GM12878 (cell line): ENCODE results near the gene PDCD5. TPM values are rescaled to one million over a fixed set of nuclear protein-coding genes. Genes with fewer than 3 reads are reported as not detected.

Experiments used
- ATAC-seq: fragments of 200-7000 bp; cut with Tn5 transposase; 3 replicates; pipeline ENCODE4 v1.9.1; 2020; ENCODE audit warnings: mild to moderate bottlenecking, moderate library complexity
- BruUV-seq: library from RNA; stranded (reverse); fragments of 400-500 nt; replicated peaks from 2 replicates; lab custom pipeline; 2021; lab: Mats Ljungman, UMichigan
- CTCF ChIA-PET: fragments of 300-600 bp; sonication (Branson Sonifier 250); formaldehyde crosslinking; extraction: SDS; loops from one replicate; lab custom pipeline; 2021; ENCODE audit warnings: inconsistent platforms; lab: Yijun Ruan, JAX
- POLR2A ChIA-PET: fragments of 350-600 bp; formaldehyde crosslinking; extraction: SDS; loops from one replicate; lab custom pipeline; 2021; ENCODE audit warnings: inconsistent platforms; lab: Charles Lee
- RAD21 ChIA-PET: fragments of 300-600 bp; sonication (Branson Sonifier 250); formaldehyde crosslinking; loops from one replicate; lab custom pipeline; 2023; ENCODE audit warnings: antibody characterized with exemption; ENCODE audit not compliant: unreplicated experiment; lab: Charles Lee
- SMC1A ChIA-PET: fragments of 300-600 bp; sonication (Branson Sonifier 250); formaldehyde crosslinking; loops from one replicate; lab custom pipeline; 2023; ENCODE audit not compliant: unreplicated experiment, uncharacterized antibody; lab: Charles Lee
- DNase-seq: peaks from one replicate; pipeline ENCODE4 v3.0.0-alpha.2; 2011; ENCODE audit warnings: low read depth, low spot score
- FAIRE-seq: peaks from 3 replicates; lab custom pipeline; 2011; peaks lifted over from hg19 to GRCh38; lab: Jason Lieb, UNC
- H2AFZ ChIP-seq: 2 replicates; pipeline ENCODE4 v1.6.0; 2011; ENCODE audit warnings: low read depth, low read length, control low read depth; ENCODE audit not compliant: control insufficient read depth
- H3K27ac ChIP-seq: 2 replicates; pipeline ENCODE4 v1.5.1; 2011; ENCODE audit warnings: control low read depth; ENCODE audit not compliant: control insufficient read depth, insufficient read depth
- H3K27me3 ChIP-seq, 2 experiments: replicated peaks in 1 of 2; 2 replicates each; pipeline versions ENCODE4 v1.6.0 to v1.6.1; 2011; ENCODE audit warnings: low read length in 1 of 2; ENCODE audit not compliant: control insufficient read depth in 2 of 2, insufficient read depth in 2 of 2
- H3K36me3 ChIP-seq, 2 experiments: 2 replicates each; pipeline ENCODE4 v1.5.1; 2011; ENCODE audit warnings: low read length in 1 of 2; ENCODE audit not compliant: control insufficient read depth in 2 of 2, insufficient read depth in 2 of 2
- H3K4me1 ChIP-seq: 2 replicates; pipeline ENCODE4 v1.6.1; 2011; ENCODE audit warnings: mild to moderate bottlenecking, low read length, moderate library complexity, mixed read lengths; ENCODE audit not compliant: control insufficient read depth, insufficient read depth
- H3K4me2 ChIP-seq: 2 replicates; pipeline ENCODE4 v1.6.0; 2011; ENCODE audit warnings: control low read depth; ENCODE audit not compliant: control insufficient read depth, insufficient read depth
- H3K4me3 ChIP-seq: fragments of 200-600 bp; sonication (generic); 2 replicates; pipeline ENCODE4 v1.5.1; 2016
- H3K79me2 ChIP-seq: 2 replicates; pipeline ENCODE4 v1.6.0; 2011; ENCODE audit warnings: low read length; ENCODE audit not compliant: control insufficient read depth, insufficient read depth
- H3K9ac ChIP-seq: 2 replicates; pipeline ENCODE4 v1.8.0; 2011; ENCODE audit warnings: low read length, control low read depth, mixed read lengths; ENCODE audit not compliant: control insufficient read depth, insufficient read depth
- H3K9me3 ChIP-seq: replicated peaks from 3 replicates; pipeline ENCODE4 v1.5.1; 2011; ENCODE audit warnings: mild to moderate bottlenecking, low read length; ENCODE audit not compliant: control insufficient read depth, insufficient read depth
- H4K20me1 ChIP-seq: 2 replicates; pipeline ENCODE4 v1.6.0; 2011; ENCODE audit not compliant: control insufficient read depth, insufficient read depth
- BCL3 ChIP-seq: IDR thresholded peaks from 2 replicates; pipeline ENCODE4 v1.6.1; 2011; ENCODE audit warnings: borderline replicate concordance, low read depth, mild to moderate bottlenecking, moderate library complexity, low read length; ENCODE audit not compliant: insufficient read depth, poor library complexity, severe bottlenecking
- CUX1 ChIP-seq: IDR thresholded peaks from 2 replicates; pipeline ENCODE4 v1.6.1; 2012; ENCODE audit warnings: improper control_type of control experiment, low read depth, low read length; ENCODE audit not compliant: insufficient replicate concordance
- ESRRA ChIP-seq: IDR thresholded peaks from 2 replicates; pipeline ENCODE4 v1.6.1; 2012; ENCODE audit warnings: mild to moderate bottlenecking, low read length, improper control_type of control experiment
- FOXM1 ChIP-seq: IDR thresholded peaks from 2 replicates; pipeline ENCODE4 v1.6.1; 2012; ENCODE audit warnings: low read depth, mild to moderate bottlenecking, inconsistent platforms, low read length, moderate library complexity
- MLLT1 ChIP-seq: fragments of 450-650 bp; IDR thresholded peaks from 2 replicates; pipeline ENCODE4 v1.6.1; 2016; ENCODE audit warnings: mild to moderate bottlenecking
- NFYB ChIP-seq: IDR thresholded peaks from 2 replicates; pipeline ENCODE4 v1.6.1; 2011; ENCODE audit warnings: low read depth, mild to moderate bottlenecking, low read length, improper control_type of control experiment, moderate library complexity; ENCODE audit not compliant: insufficient read depth
- POLR2AphosphoS2 ChIP-seq: IDR thresholded peaks from 2 replicates; pipeline ENCODE4 v1.6.1; 2011; ENCODE audit warnings: low read depth, mild to moderate bottlenecking, low read length, improper control_type of control experiment, moderate library complexity
- POLR2AphosphoS5 ChIP-seq: IDR thresholded peaks from 2 replicates; pipeline ENCODE4 v1.6.1; 2011; ENCODE audit warnings: mild to moderate bottlenecking, low read length, inconsistent platforms
- RAD21 ChIP-seq: IDR thresholded peaks from 2 replicates; pipeline ENCODE4 v1.6.1; 2011; ENCODE audit warnings: mild to moderate bottlenecking, low read depth, low read length, moderate library complexity; ENCODE audit not compliant: insufficient read depth
- RBBP5 ChIP-seq: fragments of 200-600 bp; sonication (generic); conservative IDR thresholded peaks from 2 replicates; pipeline ENCODE4 v1.6.1; 2016
- RELA ChIP-seq: fragments of 450-650 bp; IDR thresholded peaks from 2 replicates; pipeline ENCODE4 v1.8.0; 2014; ENCODE audit warnings: borderline replicate concordance; ENCODE audit not compliant: partially characterized antibody
- RFX5 ChIP-seq: IDR thresholded peaks from 2 replicates; pipeline ENCODE4 v1.6.1; 2011; ENCODE audit warnings: low read depth, low read length, improper control_type of control experiment
- RUNX3 ChIP-seq: IDR thresholded peaks from 2 replicates; pipeline ENCODE4 v1.6.1; 2012; ENCODE audit warnings: low read length, inconsistent platforms
- SPI1 ChIP-seq: IDR thresholded peaks from 2 replicates; pipeline ENCODE4 v1.6.1; 2011; ENCODE audit warnings: low read depth, mild to moderate bottlenecking, low read length, moderate library complexity, borderline replicate concordance; ENCODE audit not compliant: insufficient read depth
- SREBF1 ChIP-seq: IDR thresholded peaks from 2 replicates; pipeline ENCODE4 v1.6.1; 2012; ENCODE audit warnings: mild to moderate bottlenecking, low read length
- USF1 ChIP-seq: IDR thresholded peaks from 2 replicates; pipeline ENCODE4 v1.6.1; 2011; ENCODE audit warnings: borderline replicate concordance, low read depth, mild to moderate bottlenecking, moderate library complexity, mixed read lengths, low read length; ENCODE audit not compliant: insufficient read depth; ENCODE audit errors: extremely low read length
- WGBS: methylation state at CpG from one replicate; pipeline ENCODE4 v1.1.6; 2016; ENCODE audit warnings: low lambda C conversion rate; ENCODE audit not compliant: insufficient replicate concordance, insufficient coverage; ENCODE audit errors: missing lambda C conversion rate; 5-methylcytosine and 5-hydroxymethylcytosine counted together
- in situ Hi-C: fragments of 300-500 bp; cut with MboI; formaldehyde crosslinking; loops from 9 replicates; pipeline ENCODE4 v1.14.3; 2018; ENCODE audit warnings: mixed read lengths
- intact Hi-C: fragments of 100-400 bp; cut with micrococcal nuclease; formaldehyde crosslinking; loops from one replicate; pipeline ENCODE4 v1.14.2; 2022; ENCODE audit not compliant: unreplicated experiment
- polyA plus RNA-seq, 11 experiments: library from polyadenylated mRNA; depleted of rRNA in 4 of 11; unstranded in 6 of 11; stranded (reverse) in 5 of 11; fragments of >200 nt; fragmentation: Nextera tagmentation in 4 of 11; fragmentation: Illumina TruSeq in 1 of 11; extraction: Ambion mirVana in 4 of 11; extraction: Trizol in 1 of 11; gene quantifications; 1 replicate in 1 of 11; 2 replicates in 10 of 11; pipeline versions ENCODE4 v1.2.1 to v1.2.3, GENCODE V29; 2011 to 2016; ENCODE audit warnings: inconsistent platforms in 2 of 11, missing spikeins in 2 of 11, low read depth in 1 of 11
- total RNA-seq, 4 experiments: library from RNA; depleted of rRNA in 3 of 4; stranded (reverse); fragments of >200 nt in 3 of 4; fragmentation: Illumina TruSeq in 1 of 4; extraction: Trizol in 1 of 4; gene quantifications; 2 replicates each; pipeline versions ENCODE4 v1.2.1 to v1.2.3, GENCODE V29; 2013 to 2021

PDCD5 gene
- total and polyA plus RNA-seq, 10 of the 15 experiments (the other 5 are each of a cell fraction or from before 2014, with no cell fraction given): 124 to 556 (median 227) TPM

GRCh38 chr19:32595491-32595890 lies 14.5 kb downstream of the PDCD5 start:
- Histone ChIP-seq H3K36me3 (peaks cover 4 to 29% of the 10 kb centered on the region in 2 experiments; a peak in 3 of 4 replicates), H3K4me3 (no peak overlapping the region), H3K27me3 (no peaks in the 10 kb centered on the region), H3K79me2 (no peaks in the 10 kb centered on the region), H3K27ac (no peak overlapping the region), H3K4me1 (no peaks in the 10 kb centered on the region), H3K9ac (no peak overlapping the region), H2AFZ (no peak overlapping the region), H3K4me2 (no peak overlapping the region), H3K9me3 (no peaks in the 10 kb centered on the region; the same call in 2 of the 3 replicates), H4K20me1 (no peaks in the 10 kb centered on the region)
- no peak for ATAC-seq
- DNase-seq: no peak
- ChIA-PET RAD21 (no interaction called here), CTCF (interaction anchor here (1.0 kb wide), 1 partner anchor 13 kb away, joined by 3 read pairs; no protein-coding TSS in a partner anchor), POLR2A (no interaction called here), SMC1A (no interaction called here)
- intact Hi-C loops (no loop called here), in situ Hi-C loops (no loop called here)
- BruUV-seq: no TSS peak
- 88% methylated on average over 6 of the region's 6 CpGs for WGBS
- FAIRE-seq: no peak
- TF ChIP-seq NFYB (no peak), USF1 (no peak), SREBF1 (no peak), RUNX3 (no peak), FOXM1 (no peak), RFX5 (no peak), POLR2AphosphoS5 (no peak), CUX1 (no peak), ESRRA (no peak), BCL3 (no peak), RBBP5 (no peak), RAD21 (no peak), SPI1 (no peak), MLLT1 (no peak), RELA (no peak), POLR2AphosphoS2 (no peak)
